ENCODE data around the gene KCNMA1.

KCNMA1 gene

DNA sequence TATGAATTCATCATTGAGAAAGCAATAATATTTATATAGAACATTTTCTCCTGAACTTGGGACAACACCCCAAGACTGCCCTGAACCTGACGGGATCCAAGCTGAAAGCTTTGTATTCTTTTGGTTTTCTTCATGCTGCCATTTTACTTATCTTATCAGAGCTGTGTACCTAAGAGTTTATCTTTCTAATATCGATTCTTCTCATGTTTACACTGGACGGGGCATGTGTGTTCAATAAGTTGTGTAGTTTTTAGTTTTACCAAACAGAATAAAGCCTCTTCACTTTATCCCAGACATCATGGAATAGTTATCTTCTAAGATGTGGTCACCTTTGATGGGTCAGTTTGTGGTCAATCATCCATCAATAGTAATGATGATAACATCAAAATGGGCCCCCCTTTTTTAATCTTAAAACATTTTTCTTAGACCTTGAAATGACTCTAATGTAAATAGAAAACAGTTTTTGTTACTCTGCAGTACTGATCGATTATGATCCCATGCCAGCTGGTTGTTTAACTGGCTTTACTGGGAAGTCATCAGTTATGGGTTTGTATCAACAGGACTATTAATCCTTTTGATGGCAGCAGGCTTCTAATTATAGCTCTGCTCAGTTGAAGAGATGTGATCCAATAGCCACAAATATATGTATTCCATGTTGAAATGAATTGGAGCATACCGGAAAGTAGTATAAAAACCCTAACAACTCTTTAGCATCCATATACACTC lies 446.1 kb downstream of the KCNMA1 start:
- TF ChIP-seq, protein P1, sequence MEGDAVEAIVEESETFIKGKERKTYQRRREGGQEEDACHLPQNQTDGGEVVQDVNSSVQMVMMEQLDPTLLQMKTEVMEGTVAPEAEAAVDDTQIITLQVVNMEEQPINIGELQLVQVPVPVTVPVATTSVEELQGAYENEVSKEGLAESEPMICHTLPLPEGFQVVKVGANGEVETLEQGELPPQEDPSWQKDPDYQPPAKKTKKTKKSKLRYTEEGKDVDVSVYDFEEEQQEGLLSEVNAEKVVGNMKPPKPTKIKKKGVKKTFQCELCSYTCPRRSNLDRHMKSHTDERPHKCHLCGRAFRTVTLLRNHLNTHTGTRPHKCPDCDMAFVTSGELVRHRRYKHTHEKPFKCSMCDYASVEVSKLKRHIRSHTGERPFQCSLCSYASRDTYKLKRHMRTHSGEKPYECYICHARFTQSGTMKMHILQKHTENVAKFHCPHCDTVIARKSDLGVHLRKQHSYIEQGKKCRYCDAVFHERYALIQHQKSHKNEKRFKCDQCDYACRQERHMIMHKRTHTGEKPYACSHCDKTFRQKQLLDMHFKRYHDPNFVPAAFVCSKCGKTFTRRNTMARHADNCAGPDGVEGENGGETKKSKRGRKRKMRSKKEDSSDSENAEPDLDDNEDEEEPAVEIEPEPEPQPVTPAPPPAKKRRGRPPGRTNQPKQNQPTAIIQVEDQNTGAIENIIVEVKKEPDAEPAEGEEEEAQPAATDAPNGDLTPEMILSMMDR (IDR thresholded peaks at IDR 0.05; ENCODE audit: low read depth, low read length): no peak
- no peak for DNase-seq (ENCODE audit: extremely low read depth, low read depth)

DNA sequence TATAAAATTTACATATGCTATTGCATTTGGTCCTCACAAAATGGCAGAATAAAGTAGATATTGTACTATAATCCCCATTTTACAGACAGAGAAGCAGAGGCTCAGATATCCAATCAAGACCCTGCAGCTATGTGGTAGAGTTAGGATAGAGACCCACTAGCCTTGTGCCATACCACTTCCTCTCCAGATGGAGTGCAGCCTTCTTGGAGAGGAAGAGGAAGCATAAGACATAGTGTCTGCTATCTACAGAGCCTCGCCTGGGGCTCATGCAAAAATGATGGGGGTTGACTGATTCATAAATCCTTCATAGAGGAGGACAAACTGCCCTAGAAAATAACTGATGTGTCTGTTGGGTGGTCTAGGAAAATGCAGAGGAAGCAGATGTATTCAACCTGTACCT lies 447.3 kb downstream of the KCNMA1 start:
- no peak for DNase-seq (ENCODE audit: extremely low read depth, low read depth)
- TF ChIP-seq, protein P1 (IDR thresholded peaks at IDR 0.05; ENCODE audit: low read depth, low read length): no peak

DNA sequence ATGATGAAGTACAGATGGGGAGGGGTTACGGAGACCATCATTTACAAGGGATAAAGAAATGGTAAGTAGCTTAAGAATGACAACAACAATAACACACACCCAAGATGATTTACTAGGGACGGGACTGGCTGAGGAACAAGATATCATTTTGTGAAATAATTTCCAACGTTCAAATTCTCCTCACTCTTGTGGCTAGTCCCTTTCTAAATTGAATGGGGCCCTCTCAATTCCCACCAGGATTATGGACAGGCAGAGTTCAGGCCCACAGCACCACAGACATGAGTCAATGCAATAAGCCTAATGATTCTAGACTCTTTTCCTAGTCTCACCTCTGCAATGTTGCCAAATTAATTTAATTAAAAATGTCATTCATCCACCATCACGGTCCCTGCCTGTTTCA lies 448.1 kb downstream of the KCNMA1 start:
- no peak for DNase-seq (ENCODE audit: extremely low read depth, low read depth)
- TF ChIP-seq, protein P1 (IDR thresholded peaks at IDR 0.05; ENCODE audit: low read depth, low read length): no peak

DNA sequence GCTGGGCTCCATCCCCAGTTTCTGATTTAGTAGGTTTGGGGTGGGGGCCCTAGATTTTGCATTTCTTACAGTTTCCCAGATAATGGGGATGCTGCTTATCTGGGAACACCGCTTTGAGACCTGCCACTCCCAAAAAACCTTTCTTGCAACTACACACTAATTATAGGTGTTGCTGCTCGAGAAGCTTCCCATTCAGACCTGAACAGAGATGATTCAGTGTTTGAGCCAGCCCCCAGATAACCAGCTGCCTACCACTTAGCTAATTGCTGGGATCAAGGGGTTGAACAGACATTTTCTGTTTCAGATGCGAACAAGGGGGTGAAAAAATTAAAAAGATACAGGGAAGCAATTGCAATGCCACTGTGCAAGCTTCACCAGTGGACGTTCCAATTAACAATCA lies 448.5 kb downstream of the KCNMA1 start:
- TF ChIP-seq, protein P1 (IDR thresholded peaks at IDR 0.05; ENCODE audit: low read depth, low read length): no peak
- DNase-seq (ENCODE audit: extremely low read depth, low read depth): no peak

DNA sequence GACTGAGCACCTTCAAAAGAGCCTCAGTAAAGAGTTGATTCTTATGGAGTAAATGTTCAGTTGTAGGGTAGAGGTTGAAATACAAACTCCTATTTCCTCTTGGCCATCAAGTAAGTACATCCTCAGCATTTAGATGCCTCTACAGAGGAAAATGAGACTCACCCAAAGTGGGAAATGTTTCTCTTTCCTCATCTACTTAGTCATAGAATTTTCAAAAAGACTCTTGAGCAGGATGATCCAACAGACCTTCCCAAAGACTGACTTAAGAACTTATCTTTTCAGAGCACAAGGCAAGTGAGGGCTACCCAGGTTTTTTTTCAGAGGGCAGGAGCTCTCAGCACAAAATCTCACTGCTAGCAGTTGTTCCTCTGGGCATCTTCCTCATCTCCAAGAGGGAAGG lies 449.1 kb downstream of the KCNMA1 start:
- no peak for DNase-seq (ENCODE audit: extremely low read depth, low read depth)
- TF ChIP-seq, protein P1 (IDR thresholded peaks at IDR 0.05; ENCODE audit: low read depth, low read length): no peak

DNA sequence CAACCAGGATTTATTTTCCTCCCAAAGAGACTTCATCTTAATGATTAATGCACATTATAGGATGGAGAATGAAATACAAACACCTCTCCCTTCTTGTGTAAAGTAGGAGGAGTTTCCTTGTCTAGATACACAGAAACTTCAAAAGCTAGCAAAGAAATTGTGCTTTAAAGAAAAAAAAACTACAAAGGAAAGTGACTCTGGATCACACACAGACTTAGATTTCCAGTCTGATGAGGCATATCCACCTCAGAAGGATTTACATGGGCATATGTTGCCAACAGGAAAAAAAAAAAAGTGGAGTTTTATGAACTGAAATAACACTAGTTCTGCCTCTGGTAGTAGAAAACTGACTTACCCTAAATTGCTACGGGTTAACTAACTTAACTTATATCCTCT lies 449.6 kb downstream of the KCNMA1 start:
- DNase-seq (ENCODE audit: extremely low read depth, low read depth): no peak
- TF ChIP-seq, protein P1 (IDR thresholded peaks at IDR 0.05; ENCODE audit: low read depth, low read length): no peak

DNA sequence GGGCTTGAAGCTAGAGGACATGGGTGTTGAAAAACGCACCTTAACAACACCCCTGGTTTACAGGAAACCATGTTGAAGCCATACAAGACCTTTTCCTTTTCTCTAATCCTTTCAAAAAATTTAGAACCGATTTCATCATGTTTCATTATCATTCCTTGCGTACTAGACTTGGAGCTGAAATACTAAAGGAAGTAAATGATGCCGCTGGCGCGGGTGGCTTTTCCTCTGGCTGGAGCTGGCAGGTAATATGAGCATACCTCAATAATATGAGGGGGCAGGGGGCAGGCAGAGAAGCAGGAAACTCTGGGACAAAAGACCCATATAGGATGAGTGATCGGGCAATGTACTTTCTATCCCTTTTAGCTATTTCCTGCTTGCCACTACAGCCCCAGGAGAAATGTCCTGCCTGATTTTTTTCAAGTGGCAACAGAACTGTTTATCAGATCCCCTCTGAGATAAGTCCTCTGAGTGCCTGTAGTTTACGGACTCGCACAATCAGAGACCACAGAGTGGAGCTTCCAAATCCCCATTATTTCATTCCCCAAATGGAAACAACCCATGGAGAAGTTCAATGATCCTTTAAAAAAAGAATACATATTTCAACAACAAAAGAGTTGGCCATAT lies 450.1 kb downstream of the KCNMA1 start:
- TF ChIP-seq, protein P1 (IDR thresholded peaks at IDR 0.05; ENCODE audit: low read depth, low read length): no peak
- no peak for DNase-seq (ENCODE audit: extremely low read depth, low read depth)

Data from AG09319 (cell line).